HAP-1 (cell line): ENCODE results near the gene PRKACA.
"Not testable (repeated sequence)": the region's sequence is repeated elsewhere in the genome, so short reads cannot be mapped to it uniquely, and the experiment has no call there.

ENCODE experiments used
- DNase-seq, 2 experiments: peaks; one replicate each; pipeline ENCODE4 v3.0.0-alpha.2; 2016 to 2020; ENCODE audit warnings: low spot score in 2 of 2
- H3K27me3 ChIP-seq: fragments of 250-450 bp; sonication (Bioruptor Pico); 2 replicates; pipeline ENCODE4 v1.5.1; 2020; ENCODE audit warnings: low read depth, mild to moderate bottlenecking, moderate library complexity
- H3K36me3 ChIP-seq: fragments of 250-450 bp; sonication (Bioruptor Pico); replicated peaks from 2 replicates; pipeline ENCODE4 v1.5.1; 2020; ENCODE audit warnings: mild to moderate bottlenecking
- H3K4me1 ChIP-seq: fragments of 250-450 bp; sonication (Bioruptor Pico); 2 replicates; pipeline ENCODE4 v1.5.1; 2020; ENCODE audit warnings: mild to moderate bottlenecking
- H3K4me3 ChIP-seq: fragments of 250-450 bp; sonication (Bioruptor Pico); 2 replicates; pipeline ENCODE4 v1.5.1; 2020; ENCODE audit warnings: mild to moderate bottlenecking, moderate library complexity
- H3K9me3 ChIP-seq: fragments of 250-450 bp; sonication (Bioruptor Pico); 2 replicates; pipeline ENCODE4 v1.5.1; 2020; ENCODE audit warnings: mild to moderate bottlenecking, moderate library complexity
- in situ Hi-C: fragments of 300-500 bp; cut with MboI; formaldehyde crosslinking; loops from 3 replicates; pipeline ENCODE4 v1.14.3; 2020; ENCODE audit warnings: low sequenced_read_pairs, inconsistent platforms, mixed read lengths

The PRKACA gene

DNA sequence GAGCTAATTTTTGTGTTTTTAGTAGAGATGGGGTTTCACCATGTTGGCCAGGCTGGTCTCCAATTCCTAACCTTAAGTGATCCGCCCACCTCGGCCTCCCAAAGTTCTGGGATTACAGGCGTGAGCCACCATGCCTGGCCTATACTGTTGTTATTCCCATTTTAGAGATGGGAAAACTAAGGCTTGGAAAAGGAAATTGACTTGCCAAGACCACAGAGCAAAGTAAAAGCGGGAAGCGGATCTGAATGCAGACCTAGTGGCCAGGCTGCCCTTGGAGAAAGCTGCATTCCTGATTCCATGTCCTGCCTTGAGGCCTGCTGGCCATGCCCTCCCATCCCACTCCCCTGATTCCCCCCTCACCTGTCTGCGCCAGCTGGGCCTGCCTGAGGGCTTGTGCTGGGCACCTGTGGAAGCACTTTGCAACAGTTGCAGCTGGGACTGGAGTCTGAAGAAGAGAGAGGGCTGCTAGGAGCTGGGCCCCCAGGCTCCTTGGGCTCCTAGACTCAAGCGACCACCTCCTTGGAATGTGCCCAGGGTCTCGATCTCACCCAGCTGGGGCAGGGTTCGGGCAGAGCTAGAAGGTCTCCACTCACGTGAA is 61.4 kb downstream of the PRKACA start:
- in situ Hi-C loops, result no loop called here
- peak overlapping the region; percentile 50 for H3K4me3 ChIP-seq
- DNase-seq, result no peak

DNA sequence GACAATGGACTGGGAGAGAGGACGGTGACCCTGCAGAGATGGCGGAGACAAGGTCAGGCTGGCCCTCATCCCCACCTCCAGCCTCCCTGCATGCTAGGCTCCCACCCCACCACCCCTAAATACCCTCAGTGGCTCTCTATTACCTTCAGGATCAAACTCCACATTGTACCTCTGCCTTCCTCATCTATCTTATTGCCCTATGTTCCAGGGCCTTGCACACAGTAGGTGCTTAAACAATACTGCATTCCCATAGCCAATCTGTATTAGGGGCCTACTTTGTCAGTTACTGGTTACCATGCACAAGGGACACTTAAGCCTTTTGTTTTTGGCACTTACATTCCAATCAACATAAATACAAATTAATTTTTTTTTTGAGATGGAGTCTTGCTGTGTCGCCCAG is 62.2 kb downstream of the PRKACA start:
- Histone ChIP-seq H3K9me3 (no peaks in the 10 kb centered on the region), H3K4me1 (peaks cover 7% of the 10 kb centered on the region; the same call in 1 of the 2 replicates), H3K4me3 (no peak overlapping the region), H3K27me3 (peaks cover 3% of the 10 kb centered on the region; the same call in 1 of the 2 replicates), H3K36me3 (no peaks in the 10 kb centered on the region)
- no peak for DNase-seq
- in situ Hi-C loops, result no loop called here

More for the DNA sequence above, 61.4 kb downstream of the PRKACA start:
- Histone ChIP-seq H3K9me3 (no peaks in the 10 kb centered on the region), H3K4me1 (peaks cover 7% of the 10 kb centered on the region; the same call in 1 of the 2 replicates), H3K27me3 (peaks cover 3% of the 10 kb centered on the region; the same call in 1 of the 2 replicates), H3K36me3 (no peaks in the 10 kb centered on the region)

DNA sequence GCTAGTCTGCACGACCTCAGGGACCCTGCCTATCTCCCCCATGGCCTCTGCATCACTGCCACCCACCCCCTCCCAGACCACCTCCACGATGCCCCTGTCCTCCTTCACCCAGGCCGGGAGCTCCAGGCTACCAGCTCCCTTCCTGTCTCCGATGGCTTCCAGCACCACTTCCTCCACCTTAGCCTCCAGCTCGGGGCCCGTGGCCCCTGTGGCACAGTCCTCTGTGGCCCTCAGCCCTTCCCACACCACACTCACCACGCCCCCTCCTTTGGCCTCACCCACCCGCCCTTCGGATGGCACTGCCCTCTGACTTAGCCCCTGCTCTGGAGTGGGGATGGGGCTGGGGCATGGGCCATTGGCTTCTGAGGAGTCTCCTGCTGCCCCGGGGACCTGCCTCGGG is 62.8 kb downstream of the PRKACA start:
- peaks cover 7% of the 10 kb centered on the region; the same call in 1 of the 2 replicates for H3K4me1 ChIP-seq
- peaks cover 3% of the 10 kb centered on the region; the same call in 1 of the 2 replicates for H3K27me3 ChIP-seq
- H3K36me3 ChIP-seq, result no peaks in the 10 kb centered on the region
- H3K9me3 ChIP-seq, result no peaks in the 10 kb centered on the region
- no peak for DNase-seq
- in situ Hi-C loops, result no loop called here
- no peak overlapping the region for H3K4me3 ChIP-seq

DNA sequence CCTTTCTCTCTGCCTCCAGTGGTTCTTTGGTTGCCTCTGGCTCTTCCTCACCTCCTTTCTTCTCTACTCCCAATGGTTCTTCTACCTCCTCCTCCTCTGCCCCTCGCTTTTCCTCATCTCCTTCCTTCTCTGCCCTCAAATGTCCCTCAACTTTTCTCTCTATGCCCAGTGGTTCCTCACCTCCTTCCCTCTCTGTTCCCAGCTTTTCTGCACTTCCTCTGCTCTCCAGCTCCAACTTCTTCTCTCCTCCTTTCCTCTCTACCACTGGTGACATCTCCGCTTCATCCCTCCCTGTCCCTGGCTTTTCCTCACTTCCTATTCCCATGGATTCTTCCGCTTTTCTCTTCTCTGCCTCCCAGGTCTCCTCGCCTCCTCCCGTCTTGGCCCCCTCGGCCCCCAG is 63.5 kb downstream of the PRKACA start:
- no peak for DNase-seq
- Histone ChIP-seq H3K36me3 (no peaks in the 10 kb centered on the region), H3K9me3 (no peaks in the 10 kb centered on the region), H3K4me3 (no peak overlapping the region), H3K4me1 (peaks cover 7% of the 10 kb centered on the region; the same call in 1 of the 2 replicates), H3K27me3 (no peaks in the 10 kb centered on the region)
- in situ Hi-C loops, result no loop called here

DNA sequence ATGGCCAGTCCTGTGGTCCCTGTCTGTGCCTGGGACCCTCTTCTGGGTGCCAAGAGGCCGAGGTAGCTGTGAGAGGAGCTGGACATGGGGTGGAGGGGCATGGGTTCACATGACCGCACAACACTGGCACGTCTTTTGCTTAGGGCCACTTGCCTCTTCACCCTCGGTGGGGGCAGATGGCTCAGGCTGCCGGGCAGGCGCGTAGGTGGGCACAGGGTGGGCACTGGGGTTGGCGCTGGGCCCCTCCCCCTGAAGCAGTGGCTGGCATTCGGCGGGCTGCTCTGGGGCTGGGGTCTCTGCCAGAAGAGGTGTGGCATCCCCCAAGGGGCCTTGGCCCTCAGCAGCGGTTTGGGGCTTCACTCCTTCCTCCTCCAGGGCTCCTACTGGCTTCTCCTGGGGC is 64.1 kb downstream of the PRKACA start:
- no peak overlapping the region for H3K4me3 ChIP-seq
- DNase-seq, result no peak
- peaks cover 5% of the 10 kb centered on the region; the same call in 1 of the 2 replicates for H3K36me3 ChIP-seq
- H3K4me1 ChIP-seq, result peaks cover 5% of the 10 kb centered on the region; the same call in 1 of the 2 replicates
- in situ Hi-C loops, result no loop called here
- H3K27me3 ChIP-seq, result no peaks in the 10 kb centered on the region
- no peaks in the 10 kb centered on the region for H3K9me3 ChIP-seq

DNA sequence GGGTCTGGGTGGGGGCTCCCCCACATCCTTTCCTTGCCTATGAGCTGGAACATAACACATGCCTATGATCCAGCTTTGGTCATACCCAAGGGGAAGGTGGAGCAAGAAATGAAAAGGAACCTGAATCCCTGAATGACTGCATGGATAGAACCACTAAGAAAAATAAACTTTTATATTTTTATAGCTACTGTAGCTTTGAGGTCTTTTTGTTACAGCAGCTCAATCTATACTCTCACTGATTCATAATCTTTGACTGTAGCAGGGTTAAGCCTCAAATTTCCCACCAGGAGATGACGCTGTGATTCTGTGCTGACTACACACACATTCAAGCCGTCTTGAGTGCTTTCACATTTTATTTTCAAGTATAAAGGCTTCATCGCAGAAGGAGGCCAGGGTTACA is 64.5 kb downstream of the PRKACA start:
- Histone ChIP-seq H3K4me3 (no peak overlapping the region), H3K36me3 (peaks cover 5% of the 10 kb centered on the region; the same call in 1 of the 2 replicates), H3K27me3 (no peaks in the 10 kb centered on the region), H3K4me1 (peaks cover under 1% of the 10 kb centered on the region; the same call in 1 of the 2 replicates), H3K9me3 (no peaks in the 10 kb centered on the region)
- no peak for DNase-seq
- in situ Hi-C loops, result no loop called here

DNA sequence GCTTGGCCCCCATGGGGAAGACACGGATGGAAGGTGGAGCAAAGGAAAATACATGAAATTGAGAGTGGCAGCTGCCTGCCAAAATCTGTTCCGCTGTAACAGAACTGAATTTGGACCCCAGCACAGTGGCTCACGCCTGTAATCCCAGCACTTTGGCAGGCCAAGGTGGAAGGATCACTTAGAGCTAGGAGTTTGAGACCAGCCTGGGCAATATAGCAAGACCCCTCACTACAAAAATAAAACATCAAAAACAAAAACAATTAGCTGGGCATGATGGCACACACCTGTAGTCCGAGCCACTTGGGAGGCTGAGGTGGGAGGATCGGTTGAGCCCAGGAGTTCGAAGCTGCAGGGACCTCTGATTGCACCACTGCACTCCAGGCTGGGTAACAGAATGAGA is 65.1 kb downstream of the PRKACA start:
- DNase-seq, result no peak
- in situ Hi-C loops, result no loop called here
- peaks cover 5% of the 10 kb centered on the region; the same call in 1 of the 2 replicates for H3K36me3 ChIP-seq
- H3K4me3 ChIP-seq, result no peak overlapping the region
- no peaks in the 10 kb centered on the region for H3K9me3 ChIP-seq
- no peaks in the 10 kb centered on the region for H3K4me1 ChIP-seq
- H3K27me3 ChIP-seq, result no peaks in the 10 kb centered on the region

DNA sequence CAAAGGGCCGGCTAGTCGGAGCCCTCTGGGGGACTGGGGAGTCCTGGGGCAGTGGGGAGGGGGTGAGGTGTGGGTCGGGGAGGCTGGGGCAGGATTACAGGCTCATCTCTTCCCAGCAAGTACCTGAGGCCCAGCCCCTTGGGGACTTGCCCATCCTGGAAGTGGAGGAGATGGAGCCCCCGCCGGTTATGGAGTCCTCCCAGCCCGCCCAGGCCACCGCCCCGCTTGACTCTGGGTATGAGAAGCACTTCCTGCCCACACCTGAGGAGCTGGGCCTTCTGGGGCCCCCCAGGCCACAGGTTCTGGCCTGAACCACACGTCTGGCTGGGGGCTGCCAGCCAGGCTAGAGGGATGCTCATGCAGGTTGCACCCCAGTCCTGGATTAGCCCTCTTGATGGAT is 65.6 kb downstream of the PRKACA start:
- no peak for DNase-seq
- no peaks in the 10 kb centered on the region for H3K27me3 ChIP-seq
- H3K4me3 ChIP-seq, result no peak overlapping the region
- H3K9me3 ChIP-seq, result no peaks in the 10 kb centered on the region
- H3K36me3 ChIP-seq, result peaks cover 5% of the 10 kb centered on the region; the same call in 1 of the 2 replicates
- no peaks in the 10 kb centered on the region for H3K4me1 ChIP-seq
- in situ Hi-C loops, result no loop called here

DNA sequence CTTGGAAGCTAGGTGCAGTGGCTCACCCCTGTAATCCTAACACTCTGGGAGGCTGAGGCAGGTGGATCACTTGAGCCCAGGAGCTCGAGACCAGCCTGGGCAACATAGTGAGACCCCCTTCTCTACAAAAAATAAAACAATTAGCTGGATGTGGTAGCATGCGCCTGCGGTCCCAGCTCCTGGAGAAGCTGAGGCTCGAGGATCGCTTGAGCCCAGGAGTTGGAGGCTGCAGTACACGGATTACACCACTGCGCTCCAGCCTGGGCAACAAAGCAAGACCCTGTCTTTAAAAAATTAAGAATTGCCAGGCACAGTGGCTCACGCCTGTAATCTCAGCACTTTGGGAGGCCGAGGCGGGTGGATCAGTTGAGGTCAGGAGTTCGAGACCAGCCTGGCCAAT is 66.6 kb downstream of the PRKACA start:
- H3K4me1 ChIP-seq, H3K9me3 ChIP-seq, H3K27me3 ChIP-seq, H3K4me3 ChIP-seq, in situ Hi-C loops, H3K36me3 ChIP-seq, DNase-seq: not testable (repeated sequence)

DNA sequence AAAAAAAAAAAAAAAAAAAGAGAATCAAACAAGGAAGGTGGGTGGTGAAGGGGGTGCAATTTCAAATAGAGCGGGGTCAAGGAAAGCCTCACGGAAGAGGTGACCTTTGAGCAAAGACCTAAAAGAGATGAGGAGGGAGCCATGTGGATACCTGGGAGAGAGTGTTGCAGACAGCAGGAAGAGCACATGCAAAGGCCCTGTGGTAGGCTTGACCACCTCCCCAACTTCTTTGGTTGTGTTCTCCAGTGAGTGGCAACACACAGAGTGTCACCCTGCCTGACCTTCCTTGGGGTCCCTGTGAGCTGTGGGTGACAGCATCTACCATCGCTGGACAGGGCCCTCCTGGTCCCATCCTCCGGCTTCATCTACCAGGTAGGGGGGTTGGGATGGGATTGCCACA is 67.0 kb downstream of the PRKACA start:
- no peak overlapping the region for H3K4me3 ChIP-seq
- H3K9me3 ChIP-seq, result no peaks in the 10 kb centered on the region
- no peak for DNase-seq
- H3K36me3 ChIP-seq, result peaks cover 5% of the 10 kb centered on the region; the same call in 1 of the 2 replicates
- in situ Hi-C loops, result no loop called here
- no peaks in the 10 kb centered on the region for H3K27me3 ChIP-seq
- H3K4me1 ChIP-seq, result no peaks in the 10 kb centered on the region

DNA sequence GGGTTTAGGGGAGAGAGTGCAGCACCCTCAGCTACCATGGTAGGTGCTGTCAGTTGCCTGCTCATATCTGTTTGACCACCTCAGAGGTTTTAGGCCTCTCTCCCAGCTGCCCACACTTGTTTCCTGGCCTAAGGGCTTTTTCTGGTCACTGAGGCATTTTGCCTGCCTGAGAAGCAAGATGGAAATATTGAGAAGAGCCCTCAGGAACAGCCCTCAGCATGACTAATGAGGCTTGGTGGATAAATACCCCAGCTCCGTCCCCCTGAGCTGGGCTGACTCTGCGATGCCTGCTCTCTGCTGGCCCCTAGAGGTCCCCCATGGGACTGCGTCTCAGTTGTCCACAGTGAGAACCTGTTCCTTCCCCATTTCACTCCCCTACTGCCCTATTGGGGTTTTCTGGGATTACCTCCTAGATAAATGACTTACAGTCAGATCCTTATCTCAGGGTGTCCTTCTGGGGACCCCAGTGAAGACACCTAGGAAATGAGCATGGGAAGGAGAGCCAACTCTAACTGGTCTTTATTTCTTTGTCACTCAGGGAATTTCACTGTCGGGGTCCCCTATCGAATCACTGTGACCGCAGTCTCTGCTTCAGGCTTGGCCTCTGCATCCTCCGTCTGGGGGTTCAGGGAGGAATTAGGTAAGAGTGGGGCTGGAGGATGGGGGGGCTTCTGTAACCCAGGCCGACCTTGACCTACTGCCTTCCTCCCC is 69.0 kb downstream of the PRKACA start:
- in situ Hi-C loops, result no loop called here
- Histone ChIP-seq H3K4me3 (no peak overlapping the region), H3K27me3 (no peaks in the 10 kb centered on the region), H3K4me1 (no peaks in the 10 kb centered on the region), H3K36me3 (peaks cover 5% of the 10 kb centered on the region; the same call in 1 of the 2 replicates), H3K9me3 (no peaks in the 10 kb centered on the region)
- DNase-seq, result peak in 1 of 2 experiments; percentile 80

DNA sequence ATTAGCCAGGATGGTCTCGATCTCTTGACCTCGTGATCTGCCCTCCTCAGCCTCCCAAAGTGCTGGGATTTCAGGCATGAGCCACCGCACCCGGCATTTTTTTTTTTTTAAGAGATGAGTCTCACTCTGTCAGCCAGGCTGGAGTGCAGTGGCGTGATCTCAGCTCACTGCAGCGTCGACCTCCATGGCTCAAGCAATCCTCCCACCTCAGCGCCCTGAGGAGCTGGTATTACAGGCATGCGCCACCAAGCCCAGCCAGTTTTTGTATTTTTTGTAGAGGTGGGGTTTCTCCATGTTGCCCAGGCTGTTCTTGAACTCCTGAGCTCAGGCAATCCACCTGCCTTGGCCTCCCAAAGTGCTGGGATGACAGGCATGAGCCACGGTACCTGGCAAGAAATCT is 69.7 kb downstream of the PRKACA start:
- DNase-seq, in situ Hi-C loops, H3K4me3 ChIP-seq: not testable (repeated sequence)

DNA sequence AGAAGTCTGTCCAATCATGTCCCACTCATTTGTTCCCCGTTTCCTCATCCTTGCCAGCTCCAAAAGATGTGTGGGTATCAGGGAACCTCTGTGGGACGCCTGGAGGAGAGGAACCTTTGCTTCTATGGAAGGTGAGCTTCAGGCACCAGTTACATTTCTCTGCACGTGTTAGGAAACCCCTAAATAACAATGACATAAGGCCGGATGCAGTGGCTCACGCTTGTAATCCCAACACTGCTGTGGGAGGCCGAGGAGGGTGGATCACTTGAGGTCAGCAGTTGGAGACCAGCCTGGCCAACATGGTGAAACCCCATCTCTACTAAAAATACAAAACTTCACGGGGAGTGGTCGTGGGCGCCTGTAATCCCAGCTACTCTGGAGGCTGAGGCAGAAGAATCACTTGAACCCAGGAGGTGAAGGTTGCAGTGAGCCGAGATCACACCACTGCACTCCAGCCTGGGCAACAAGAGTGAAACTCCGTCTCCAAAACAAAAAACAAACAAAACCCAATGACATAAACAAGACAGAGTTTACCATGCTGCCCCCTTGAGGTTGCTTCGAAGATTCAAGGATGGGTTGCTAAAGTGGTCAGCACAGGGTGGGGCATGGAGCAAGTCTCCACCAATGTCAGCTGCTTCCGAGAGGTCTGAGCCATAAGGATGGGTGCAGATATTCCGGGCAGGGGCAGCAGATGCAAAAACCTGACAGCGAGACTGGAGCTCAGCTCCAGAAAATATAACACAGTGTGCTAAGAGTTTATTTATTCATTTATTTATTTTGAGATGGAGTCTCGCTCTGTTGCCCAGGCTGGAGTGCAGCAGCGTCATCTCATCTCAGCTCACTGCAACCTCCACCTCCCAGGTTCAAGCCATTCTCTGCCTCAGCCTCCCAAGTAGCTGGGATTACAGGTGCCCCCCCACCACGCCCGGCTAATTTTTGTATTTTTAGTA is 74.6 kb downstream of the PRKACA start:
- in situ Hi-C loops, H3K4me3 ChIP-seq, H3K4me1 ChIP-seq, H3K27me3 ChIP-seq, H3K9me3 ChIP-seq, H3K36me3 ChIP-seq: not testable (repeated sequence)
- peak; percentile 33 to 71 for DNase-seq

More for the DNA sequence above, 69.7 kb downstream of the PRKACA start:
- H3K4me1 ChIP-seq, H3K27me3 ChIP-seq, H3K36me3 ChIP-seq, H3K9me3 ChIP-seq: not testable (repeated sequence)
